ENCODE data around the gene PRR36.

- TF ChIP-seq CTCF (IDR thresholded peaks at IDR 0.05) (no peak), EZH2phosphoT487 (IDR thresholded peaks at IDR 0.05) (no peak), EZH2 (IDR thresholded peaks at IDR 0.05) (no peak)
Observed at GRCh38 chr19:7914099-7914498, 39.9 kb upstream of the PRR36 start.

Data from neural progenitor cell (in vitro differentiated cells).